Activated gamma-delta T cell treated with anti-CD3 and anti-CD28 coated beads, Interleukin-2, amount 50 U/mL, for 16 hours (primary cell): ENCODE data around the gene ADAMTS2.

Experiments
- DNase-seq: peaks from one replicate; pipeline ENCODE4 v3.0.0-alpha.2; 2020; ENCODE audit warnings: low read depth

Gene ADAMTS2

DNA sequence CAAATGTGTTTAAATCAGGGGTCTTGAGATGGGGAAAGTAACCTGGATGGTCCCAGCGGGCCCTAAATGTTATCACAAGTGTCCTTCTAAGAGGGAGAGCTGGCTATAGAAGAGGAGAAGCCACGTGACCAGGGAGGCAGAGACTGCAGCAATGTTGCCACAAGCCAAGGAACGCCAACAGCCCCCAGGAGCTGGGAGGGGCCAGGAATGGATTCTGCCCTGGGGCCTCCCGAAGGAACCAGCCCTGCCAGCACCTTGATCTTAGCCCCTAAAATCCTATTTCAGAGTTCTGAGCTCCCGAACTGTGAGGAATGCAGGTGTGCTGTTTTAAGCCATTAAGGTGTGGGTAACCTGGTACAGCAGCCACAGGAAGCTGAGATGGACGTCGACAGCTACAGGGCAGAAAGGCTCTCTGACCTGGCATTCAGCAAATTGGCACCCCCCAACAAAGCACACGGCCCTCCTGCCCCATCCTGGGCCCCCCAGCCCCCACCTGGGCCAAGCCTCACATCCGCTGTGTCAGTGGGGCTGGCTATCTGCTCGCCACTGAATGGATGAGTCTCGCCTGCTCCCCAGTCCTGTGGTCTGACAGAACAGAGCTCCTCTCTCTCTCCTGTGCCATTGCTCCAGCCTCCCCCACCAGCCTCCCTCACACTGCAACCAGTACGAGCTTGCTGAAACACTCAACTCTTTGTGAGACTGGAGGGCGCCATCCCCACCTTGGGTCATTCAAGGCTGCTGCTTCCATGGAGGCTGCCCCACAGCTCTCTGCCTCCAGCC is 78.8 kb downstream of the ADAMTS2 start:
- no peak for DNase-seq

DNA sequence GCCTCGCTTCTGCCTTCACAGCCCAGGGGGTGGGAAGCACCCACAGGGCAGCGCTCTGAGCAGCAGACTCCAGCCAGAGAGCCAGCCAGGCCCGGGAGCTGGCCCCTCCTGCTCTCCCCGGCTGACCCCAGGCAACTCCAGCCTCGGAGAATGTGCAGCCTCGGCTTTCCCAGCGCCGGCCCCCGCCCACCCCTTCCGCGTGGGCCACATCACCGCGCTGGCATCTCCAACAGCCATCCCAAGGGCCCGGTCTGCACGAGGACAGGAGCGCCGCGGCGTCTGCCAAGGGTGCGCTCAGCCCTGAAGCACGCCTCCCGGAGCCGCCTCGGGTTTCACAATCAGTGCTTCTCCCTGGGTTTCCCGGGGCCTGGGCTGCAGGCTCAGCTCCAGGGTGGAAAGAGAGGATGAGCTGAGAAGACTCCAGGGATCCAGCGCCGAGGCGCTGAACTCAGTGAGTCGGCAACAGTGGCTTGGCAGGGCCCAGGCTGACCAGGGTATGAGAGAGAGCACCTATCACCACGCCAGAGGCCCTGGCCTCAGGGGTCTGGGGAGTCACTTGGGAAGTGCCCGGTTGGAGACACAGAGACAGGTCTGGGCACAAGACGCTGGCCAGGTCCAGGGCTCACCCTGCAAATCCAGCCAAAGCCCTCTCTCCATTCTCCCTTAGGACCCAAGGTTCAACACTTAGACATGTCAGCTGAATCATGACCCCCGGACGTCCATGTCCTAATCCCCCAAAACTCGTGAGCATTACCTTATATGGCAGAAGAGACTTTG is 79.6 kb downstream of the ADAMTS2 start:
- no peak for DNase-seq

DNA sequence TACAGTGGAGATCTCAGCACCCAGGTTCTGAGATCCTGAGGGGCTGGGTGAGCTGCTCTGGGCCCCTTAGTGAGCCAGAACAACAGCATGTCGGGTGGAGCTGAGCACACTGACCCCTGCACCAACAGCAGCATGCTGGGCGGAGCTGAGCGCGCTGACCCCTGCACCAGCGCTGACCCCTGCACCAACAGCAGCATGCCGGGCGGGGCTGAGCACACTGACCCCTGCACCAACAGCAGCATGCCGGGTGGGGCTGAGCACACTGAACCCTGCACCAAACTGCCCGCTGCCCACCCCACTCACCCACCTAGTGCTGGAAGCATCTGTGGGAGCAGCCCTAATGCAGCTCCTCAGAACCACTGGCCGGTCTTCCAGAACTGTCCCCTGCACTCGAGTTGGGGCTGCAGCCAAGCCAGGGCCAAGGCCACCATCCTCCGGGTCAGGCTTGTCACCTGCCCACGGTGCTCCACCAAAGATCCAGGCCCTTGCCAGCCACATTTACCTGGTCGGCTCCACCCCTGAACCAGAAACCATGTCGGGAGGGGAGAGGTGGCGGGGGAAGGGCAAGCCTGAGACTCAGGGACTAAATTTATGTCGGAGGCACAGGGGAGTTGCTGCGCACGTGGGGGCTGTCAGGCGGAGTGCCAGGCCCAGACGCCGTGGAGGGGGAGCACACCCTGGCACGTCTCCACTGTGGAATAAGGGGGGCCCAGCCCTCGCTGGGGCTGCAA is 80.3 kb downstream of the ADAMTS2 start:
- no peak for DNase-seq

DNA sequence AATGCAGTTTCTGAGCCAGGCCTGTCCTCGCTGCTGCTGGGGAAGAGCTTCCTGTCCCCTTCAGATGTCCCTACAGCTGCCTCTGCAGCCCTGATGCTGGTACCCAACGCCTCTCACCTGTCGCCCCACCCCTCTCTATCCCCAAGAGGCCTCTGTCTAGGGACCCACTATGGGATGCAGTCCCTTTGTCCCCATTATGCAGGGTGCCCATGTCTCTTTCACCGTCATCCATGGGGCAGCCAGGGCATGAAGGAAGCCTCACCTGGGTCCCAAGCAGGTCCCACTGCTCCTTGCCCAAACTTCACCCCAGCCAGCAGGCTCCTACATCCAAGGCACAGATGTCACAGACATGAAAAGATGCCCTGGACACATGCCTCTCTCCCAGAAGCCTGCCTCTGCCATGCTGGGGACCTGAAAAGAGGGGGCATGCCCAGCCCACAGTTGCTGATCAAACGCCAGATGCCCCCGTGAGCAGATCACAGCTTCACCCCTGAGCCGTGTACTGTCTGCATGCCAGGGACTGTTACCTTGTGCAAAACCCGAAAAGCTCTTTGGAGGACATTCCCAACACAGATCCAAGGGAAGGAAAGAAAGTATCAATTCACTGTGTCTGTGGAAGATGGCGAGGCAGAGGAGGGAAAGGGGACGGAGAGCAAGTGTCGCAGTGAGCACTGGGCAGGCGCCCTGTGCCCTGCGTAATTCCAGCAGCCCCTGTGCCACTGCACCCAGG is 81.0 kb downstream of the ADAMTS2 start:
- no peak for DNase-seq

DNA sequence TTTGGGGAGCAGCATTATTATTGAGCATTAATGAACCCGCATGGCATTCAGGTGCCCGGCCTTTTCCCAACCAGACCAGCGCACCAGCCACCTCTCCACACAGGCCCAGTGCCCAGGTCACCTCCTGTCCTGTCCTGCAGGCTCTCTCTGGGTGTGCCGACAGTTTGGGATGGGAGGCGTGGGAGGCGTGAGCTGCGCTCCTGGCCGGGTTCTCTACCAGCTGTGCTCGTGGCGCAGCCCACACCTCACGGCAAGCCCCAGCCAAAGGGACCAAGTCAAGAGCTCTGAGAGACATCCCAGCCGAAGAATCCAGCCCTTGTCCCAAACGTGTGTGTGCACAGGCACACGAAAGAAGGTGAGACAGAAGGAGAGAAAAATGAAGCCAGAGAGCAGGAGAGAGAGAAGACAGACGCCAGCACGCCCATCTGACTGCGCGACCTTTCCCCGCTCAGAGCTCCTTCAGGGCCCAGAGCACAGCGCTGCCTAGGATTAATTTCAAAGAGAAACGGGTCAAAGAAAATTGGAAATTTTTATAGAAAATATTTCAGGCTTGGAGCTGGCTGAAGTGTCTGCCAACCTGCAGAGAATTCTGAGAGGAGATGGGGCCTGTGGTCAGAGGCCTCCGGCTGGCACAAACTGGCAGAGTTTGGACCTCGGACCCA is 81.7 kb downstream of the ADAMTS2 start:
- DNase-seq, result no peak

DNA sequence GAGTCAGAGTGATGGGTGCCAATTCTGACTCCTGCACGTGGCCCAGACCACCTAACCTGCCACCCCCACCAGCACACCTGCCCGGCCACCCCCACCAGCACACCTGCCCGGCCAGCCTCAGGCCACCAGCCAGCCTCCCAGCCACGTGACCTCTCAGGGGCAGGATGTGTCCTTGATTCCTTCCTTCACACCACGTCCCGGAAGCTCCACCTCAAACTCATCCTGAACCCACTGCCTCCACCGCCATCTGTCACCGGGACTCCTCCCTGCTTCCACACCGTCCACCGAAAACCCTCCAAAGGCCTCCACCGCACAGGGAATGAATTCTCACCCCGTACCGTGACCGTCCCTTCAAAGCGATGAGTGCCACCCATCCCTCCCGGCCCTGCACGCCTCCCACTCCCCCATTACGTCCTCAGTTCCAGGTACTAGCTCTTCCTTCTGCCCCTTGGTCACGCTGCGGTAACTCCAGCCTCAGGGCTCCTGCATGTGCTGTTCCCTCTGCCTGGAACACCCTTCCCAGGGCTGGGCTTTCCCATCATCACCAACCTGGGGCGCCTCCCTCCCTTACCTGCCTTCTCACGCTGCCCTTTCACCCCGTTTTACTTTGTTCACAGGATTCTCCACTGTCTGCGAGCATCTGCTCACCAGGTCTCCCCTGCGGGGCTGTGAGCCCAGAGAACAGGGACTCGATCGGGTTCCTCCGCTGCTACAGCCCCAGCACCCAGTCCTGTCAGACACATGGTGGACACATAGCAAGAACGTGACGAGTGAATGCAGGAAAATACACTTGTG is 82.9 kb downstream of the ADAMTS2 start:
- no peak for DNase-seq

DNA sequence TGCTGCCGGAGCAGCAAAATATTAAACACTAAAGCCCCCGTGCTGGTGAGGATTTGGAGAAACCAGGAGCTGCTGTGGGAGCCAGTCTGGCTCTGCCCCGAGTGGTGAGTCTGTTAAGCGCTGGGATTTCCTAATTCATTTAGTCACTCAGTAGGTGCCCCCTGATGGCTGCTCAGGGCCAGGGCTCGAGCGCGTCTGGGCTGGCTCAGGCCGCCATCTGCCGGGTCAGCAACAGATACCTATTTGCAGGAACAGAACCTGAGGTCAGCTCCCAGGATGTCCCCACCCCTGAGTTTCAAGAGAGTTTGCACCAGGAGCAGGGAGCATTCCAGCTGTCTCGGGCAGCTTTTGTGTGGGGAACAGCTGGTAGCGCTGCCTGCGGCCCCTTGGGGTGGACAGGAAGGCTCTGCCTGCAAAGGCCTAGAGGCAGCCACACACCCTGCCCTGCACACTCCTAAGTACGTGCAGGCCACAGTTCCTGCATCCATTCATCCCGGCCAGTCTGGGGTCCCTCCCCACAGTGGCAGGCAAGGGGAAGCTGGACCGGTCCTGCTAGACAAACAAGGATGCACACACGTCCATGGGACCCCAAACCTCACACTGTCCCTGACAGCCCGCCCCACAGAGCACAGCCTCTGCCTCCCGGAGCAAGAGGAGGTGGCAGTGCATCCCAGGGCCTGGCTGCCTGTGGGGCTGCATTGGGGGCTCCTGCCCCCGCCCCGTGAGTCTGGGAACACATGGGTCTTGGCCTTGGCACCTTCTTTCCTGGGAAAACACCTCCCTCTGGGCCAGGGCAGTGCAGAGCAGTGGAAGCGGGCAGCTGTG is 83.7 kb downstream of the ADAMTS2 start:
- no peak for DNase-seq

DNA sequence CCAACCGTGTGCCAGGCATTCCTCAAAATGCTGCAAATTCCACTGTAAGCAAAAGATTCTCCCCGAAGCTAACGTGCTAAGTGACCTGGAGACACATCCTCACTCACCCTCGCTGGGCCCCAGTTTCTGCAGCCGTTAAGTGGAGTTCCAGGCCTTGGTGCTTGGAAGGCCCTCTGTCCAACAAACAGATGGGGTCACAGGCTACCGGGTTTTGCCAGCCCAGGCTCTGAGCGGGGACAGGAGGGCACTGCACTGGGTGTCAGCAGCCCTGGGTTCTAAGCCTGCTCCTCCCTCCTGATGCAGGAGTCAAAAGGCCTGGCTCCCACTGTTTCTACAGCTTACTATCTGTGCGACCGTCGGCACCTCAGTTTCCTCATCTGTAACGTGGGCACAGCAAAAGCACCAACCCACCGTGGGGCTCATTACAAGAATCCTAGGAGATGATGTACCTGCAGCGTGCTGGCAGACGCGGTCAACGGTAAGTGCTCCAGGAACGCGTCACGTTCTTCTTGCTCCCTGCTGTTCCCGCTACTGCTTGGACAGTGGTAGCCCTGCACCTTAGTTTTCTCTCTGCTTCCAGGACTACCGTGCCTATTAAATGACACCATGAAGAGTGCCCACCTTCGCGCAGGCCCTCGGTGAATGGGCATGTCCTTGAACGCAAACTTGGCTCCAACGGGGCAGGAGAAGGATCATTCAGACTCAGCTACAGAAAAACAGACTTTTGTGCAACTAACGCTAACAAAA is 84.8 kb downstream of the ADAMTS2 start:
- no peak for DNase-seq

DNA sequence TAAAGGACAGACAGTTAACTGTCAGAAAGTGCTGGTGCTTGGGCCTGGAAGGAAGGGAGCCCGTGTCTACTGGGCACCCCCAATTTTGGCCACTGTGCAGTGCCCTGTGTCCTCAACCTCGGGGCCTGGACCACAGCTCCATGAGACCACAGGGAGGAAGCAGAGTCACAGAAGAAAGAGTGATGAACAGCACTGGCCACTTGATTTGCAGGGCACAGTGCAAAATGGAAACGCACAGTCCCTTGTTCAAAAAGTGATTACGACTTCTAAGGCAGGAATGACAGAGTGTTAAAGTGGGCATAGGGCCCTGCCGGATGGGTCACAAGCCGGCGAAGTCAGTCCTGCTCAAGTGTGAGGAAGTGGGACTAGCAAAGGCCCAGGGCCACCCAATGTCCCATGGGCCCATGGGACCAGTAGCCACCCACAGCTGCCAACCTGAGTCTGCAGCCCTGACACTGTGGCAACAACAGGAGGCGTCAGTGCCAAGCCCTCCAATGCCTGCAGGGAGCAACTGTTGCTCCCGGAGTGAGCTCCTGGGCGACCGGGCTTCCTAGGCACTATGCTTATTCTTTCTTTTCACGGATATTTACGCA is 85.4 kb downstream of the ADAMTS2 start:
- no peak for DNase-seq

DNA sequence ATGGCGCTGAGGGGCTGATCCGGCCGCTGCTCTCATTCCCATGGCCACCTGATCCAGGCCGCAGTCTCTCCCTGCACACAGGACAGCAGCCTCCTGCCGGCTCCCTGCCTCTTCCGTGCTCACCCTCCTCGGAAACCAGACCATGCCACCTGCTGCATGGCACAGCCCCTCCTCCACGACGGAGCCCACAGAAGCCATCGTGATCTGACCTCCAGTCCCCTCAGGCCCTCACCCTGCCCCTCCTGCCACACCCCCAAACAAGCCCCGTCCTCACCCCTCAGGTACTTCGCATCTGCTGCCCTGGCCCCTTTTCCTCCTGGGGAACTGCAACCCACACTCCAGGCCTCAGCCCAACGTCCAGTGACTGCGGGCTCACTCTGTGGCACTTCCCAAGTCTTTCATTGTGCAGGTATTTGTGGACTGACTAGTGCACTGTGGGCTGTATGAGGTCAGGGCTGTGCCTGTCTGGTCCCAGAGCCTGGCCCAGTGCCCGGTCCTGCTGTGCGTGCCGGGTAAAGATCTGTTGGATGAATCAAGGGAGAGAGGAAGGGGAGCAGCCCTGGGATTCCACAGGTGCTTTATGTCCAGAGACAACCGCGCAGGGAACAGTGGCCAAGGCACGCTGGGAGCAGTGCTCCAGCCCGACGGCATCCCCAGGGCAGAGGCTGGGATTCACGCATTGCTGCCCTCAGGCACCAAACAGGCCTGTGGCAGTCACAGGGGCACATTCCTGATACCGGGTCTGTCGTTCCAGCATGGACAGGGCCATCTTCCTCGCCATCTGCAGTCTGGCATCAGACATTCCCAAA is 86.1 kb downstream of the ADAMTS2 start:
- DNase-seq, result no peak

DNA sequence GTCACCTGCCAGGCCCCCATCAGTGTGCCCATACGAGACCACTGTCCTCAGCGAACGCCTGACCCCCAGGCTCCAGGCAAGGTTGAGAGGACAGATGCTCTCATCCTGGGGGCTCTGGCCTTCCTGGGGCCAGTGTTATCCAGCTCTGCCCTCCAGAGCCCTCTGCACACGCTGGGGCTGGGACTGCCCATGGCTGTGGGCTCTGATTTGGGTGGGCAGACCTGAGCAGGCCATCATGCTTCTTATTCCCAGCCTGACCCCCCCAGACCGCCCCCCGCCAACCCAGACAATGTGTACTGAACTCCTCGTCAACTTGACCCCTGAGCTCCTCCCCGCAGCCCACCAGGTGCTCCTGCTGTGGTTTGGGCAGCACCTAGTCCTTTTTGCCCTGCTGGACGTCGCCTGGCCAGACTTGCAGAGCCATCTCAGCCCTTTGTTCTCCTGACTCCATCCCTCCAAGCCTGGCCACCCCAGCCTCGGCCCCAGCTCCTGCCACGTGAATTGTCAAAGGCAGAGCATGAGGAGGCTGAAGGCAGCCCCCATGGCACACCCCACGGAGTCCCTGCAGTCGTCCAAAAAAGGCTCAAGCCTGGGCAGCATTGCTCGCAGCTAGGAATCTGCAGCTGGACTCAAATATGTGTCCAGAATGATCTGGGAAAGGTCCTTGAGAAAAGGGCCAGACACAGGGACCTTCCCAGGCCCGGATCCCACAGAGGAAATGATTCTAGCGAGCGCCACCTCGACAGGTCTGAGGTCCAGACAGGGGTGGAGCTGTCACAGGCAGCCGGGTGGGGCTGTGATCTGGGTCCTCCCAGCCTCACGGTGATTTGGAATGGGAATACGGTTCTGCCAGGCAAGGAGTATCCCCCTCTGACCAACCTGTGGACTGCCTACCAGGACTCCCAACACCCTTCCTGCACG is 87.0 kb downstream of the ADAMTS2 start:
- DNase-seq, result no peak

DNA sequence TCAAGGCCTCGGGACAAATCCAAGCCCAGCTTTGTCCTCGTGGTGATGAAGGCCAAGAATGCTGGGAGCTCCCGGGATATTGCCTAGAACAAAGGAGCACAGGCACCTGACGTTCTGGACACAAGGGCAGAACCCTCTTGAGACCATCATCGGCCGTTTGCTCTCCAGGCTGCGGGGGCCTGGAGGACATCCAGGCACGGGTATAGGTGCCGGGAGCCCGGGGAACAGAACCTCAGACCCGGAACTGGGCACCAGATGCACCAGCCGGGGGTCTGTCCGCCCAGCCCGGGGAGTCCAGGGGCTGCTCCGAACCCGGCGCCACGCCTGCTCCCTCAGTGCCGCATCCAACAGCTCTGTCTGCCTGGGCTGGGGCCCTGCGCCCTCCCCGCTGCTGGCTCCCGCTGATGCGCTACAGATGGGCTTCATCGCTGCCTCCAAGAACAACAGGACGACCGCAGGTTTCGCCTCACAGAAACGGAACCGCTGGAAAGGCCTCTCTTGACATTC is 88.0 kb downstream of the ADAMTS2 start:
- DNase-seq, result no peak

DNA sequence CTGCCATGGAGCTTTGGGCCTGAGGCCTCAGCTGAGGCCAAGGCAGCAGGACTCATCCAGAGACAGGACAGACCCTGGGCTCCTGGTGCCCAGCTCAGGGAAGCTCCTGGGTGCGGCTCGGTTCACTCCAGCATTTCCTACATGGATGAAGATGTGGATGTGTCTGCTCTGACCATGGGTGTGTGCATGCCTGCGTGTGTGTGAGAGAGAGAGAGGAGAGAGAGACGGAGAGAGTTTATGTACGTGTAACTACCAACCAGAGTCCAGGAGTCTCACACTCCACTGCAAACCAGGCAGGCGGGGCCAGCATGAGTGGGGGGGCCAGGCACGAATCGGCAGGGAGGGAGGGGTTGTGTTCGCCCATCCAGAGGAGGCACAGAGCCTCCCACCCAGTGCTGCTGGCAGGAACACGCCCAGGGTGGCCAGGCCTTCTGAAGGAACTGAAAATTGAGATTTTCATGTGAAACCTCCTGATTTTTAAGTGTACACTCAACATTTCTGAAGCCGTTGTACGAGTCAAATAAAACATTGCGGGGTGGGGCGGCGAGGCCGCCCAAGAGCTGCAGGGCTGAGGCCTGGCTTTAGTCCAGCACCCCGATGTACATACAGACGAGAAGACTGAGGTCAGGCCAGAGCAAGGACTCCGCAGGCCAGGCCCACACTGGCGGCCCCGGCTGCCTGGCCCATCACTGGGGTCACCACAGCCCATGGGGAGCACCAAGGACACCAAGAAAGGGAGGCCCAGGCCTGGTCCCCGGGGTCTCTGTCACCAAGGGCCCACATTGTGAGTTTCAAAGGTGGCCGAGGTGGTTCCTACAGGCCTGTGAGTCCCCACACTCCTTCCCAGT is 88.7 kb downstream of the ADAMTS2 start:
- no peak for DNase-seq

DNA sequence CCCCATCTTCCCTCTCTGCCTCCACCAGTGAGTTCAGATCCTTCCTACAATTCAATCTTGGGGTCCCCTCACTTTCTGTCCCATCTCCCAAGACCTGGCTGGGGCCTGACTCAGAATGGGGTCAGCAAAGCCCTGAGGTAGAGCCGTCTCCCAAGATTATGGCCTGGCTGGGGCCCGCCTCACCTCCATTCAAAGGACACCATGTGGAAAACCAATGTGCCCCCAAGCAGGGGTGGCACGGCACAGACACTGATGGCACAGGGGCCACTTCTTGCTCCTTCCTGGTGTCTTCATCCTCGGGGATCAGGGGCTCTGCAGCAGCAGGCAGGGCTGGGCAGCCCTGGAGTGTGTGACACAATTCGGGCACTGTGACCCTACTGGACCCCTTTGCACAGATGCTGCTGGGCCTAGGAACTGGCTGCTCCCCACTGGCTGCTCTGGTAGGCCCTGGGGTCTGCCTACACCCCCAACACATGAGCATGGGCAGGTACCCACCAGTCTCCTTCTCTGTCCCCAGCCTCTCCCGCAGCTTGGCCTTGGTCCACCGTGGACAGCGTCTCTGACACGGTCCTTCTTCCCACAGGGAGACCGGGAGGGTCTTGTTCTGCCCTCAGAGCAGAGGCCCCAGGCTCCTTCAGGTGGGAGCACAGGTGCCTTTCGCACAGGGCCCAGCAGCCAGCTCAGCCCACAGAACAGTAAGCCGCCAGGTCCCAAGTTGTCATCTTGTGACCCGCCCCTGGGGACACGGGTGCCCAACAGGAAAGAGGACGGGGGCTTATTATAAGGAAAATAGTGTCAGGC is 89.5 kb downstream of the ADAMTS2 start:
- no peak for DNase-seq
